Retinal pigment epithelial cell (primary cell): ENCODE measurements around the gene TPBG.

Source experiments
- DNase-seq: peaks from one replicate; pipeline ENCODE4 v3.0.0-alpha.2; 2010; ENCODE audit warnings: low read depth
- H3K4me3 ChIP-seq: 2 replicates; pipeline ENCODE4 v1.5.1; 2011; ENCODE audit warnings: mild to moderate bottlenecking, low read length, control low read depth, moderate library complexity
- TF ChIP-seq, protein P1 (sequence below): conservative IDR thresholded peaks from 2 replicates; pipeline ENCODE4 v1.5.1; 2011; ENCODE audit warnings: low read depth, low read length, control low read depth, inconsistent platforms

The TPBG gene

DNA sequence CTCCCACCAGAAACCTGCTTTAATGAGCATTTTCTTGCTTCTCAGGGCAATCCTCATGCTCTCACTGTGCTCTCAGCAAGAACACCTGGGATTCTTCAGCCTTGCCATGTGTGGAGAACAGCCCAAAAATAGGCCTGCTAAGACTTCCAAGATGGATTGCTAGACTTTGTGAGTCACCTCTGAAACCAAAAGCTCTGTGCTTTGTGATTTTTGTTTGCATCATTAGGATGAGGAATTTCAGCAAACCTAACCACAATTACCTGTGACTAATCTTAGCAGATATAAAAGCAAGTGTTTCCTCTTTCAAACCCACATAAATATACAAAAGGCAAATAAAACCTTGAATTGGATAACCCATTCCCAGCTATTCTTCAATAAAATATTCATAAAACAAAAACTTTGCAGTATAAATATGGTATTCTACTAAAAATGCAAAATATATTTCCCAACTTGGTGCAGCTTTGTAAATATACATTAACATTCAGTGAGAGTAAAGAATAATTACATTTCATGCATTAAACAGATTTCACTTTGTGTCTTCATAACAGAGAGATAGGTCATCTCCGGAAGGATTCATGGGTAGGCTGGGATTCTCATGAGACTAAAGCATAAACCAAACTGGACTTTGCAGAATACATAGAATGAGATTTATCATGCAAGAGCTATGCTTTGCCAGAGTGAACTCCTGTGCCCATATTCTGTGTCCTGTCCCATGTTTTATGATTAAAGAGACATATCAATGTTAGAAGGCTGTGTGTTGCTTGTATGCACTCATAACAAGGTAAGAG, 33.5 kb downstream of the TPBG start:
- no peak overlapping the region for H3K4me3 ChIP-seq
- DNase-seq = peak; percentile 24
- TF ChIP-seq, protein P1, sequence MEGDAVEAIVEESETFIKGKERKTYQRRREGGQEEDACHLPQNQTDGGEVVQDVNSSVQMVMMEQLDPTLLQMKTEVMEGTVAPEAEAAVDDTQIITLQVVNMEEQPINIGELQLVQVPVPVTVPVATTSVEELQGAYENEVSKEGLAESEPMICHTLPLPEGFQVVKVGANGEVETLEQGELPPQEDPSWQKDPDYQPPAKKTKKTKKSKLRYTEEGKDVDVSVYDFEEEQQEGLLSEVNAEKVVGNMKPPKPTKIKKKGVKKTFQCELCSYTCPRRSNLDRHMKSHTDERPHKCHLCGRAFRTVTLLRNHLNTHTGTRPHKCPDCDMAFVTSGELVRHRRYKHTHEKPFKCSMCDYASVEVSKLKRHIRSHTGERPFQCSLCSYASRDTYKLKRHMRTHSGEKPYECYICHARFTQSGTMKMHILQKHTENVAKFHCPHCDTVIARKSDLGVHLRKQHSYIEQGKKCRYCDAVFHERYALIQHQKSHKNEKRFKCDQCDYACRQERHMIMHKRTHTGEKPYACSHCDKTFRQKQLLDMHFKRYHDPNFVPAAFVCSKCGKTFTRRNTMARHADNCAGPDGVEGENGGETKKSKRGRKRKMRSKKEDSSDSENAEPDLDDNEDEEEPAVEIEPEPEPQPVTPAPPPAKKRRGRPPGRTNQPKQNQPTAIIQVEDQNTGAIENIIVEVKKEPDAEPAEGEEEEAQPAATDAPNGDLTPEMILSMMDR = no peak

GRCh38 chr6:82397962-82398692, 34.5 kb downstream of the TPBG start:
- no peak for DNase-seq
- H3K4me3 ChIP-seq = no peak overlapping the region
- TF ChIP-seq, protein P1 = no peak

GRCh38 chr6:82408952-82409431, 45.4 kb downstream of the TPBG start:
- no peak overlapping the region for H3K4me3 ChIP-seq
- TF ChIP-seq, protein P1 = no peak
- no peak for DNase-seq

- no peak overlapping the region for H3K4me3 ChIP-seq
- TF ChIP-seq, protein P1 = no peak
- no peak for DNase-seq
Observed at GRCh38 chr6:82410151-82410648, 46.6 kb downstream of the TPBG start.

GRCh38 chr6:82413868-82414267, 50.3 kb downstream of the TPBG start:
- TF ChIP-seq, protein P1 = no peak
- no peak for DNase-seq
- no peak overlapping the region for H3K4me3 ChIP-seq

- TF ChIP-seq, protein P1 = no peak
- H3K4me3 ChIP-seq = no peak overlapping the region
- no peak for DNase-seq
Observed at GRCh38 chr6:82415820-82416219, 52.2 kb downstream of the TPBG start.

GRCh38 chr6:82416346-82416745, 52.7 kb downstream of the TPBG start:
- H3K4me3 ChIP-seq = no peak overlapping the region
- no peak for DNase-seq
- TF ChIP-seq, protein P1 = no peak
